Measurements from ENCODE around the gene EAPP.
"Not testable (repeated sequence)": the region's sequence is repeated elsewhere in the genome, so short reads cannot be mapped to it uniquely, and the experiment has no call there.

DNA sequence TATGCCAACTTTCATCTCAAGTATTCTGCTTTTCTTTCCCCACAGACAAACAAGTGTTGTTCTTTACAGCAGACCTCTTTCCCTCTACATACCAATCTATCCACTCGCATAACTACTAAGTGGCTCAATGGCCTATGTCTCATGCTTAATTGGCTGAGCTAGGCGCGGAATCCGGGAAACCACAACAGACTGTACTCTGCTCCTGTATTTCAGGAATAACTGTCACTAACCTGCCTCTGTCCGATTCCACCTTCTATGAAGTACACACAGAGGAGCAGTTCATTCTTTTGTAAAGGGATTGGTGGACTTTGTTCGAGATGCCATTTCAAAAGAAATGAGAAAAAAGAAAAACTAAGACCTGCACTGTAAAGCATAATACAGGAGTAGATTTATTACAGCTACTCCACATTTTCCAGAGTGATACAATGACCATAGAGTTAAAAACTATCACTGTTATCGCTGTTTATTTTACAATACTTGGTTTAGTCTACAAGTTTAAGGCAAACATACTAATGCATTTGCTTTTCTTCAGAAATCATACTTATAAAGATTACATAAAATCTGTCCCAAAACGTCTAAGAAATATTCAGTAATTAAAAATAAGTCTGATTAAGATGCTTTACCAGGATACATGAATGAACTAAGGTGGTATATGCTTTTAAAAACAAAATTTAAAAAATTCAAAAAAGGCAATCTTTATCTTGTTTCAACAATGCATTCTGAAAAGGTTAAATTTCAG, 22.7 kb upstream of the EAPP start:
- TF ChIP-seq, protein P1, sequence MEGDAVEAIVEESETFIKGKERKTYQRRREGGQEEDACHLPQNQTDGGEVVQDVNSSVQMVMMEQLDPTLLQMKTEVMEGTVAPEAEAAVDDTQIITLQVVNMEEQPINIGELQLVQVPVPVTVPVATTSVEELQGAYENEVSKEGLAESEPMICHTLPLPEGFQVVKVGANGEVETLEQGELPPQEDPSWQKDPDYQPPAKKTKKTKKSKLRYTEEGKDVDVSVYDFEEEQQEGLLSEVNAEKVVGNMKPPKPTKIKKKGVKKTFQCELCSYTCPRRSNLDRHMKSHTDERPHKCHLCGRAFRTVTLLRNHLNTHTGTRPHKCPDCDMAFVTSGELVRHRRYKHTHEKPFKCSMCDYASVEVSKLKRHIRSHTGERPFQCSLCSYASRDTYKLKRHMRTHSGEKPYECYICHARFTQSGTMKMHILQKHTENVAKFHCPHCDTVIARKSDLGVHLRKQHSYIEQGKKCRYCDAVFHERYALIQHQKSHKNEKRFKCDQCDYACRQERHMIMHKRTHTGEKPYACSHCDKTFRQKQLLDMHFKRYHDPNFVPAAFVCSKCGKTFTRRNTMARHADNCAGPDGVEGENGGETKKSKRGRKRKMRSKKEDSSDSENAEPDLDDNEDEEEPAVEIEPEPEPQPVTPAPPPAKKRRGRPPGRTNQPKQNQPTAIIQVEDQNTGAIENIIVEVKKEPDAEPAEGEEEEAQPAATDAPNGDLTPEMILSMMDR (conservative IDR thresholded peaks at IDR 0.05): not testable (repeated sequence)
- not testable (repeated sequence) for TF ChIP-seq EZH2 (IDR thresholded peaks at IDR 0.05; ENCODE audit: low read depth)

Data from PC-9 (cell line).